Measurements from ENCODE around the gene P3R3URF.
A peak's percentile ranks its signal among the peaks of the same experiment; 100 is the strongest.

Gene P3R3URF

DNA sequence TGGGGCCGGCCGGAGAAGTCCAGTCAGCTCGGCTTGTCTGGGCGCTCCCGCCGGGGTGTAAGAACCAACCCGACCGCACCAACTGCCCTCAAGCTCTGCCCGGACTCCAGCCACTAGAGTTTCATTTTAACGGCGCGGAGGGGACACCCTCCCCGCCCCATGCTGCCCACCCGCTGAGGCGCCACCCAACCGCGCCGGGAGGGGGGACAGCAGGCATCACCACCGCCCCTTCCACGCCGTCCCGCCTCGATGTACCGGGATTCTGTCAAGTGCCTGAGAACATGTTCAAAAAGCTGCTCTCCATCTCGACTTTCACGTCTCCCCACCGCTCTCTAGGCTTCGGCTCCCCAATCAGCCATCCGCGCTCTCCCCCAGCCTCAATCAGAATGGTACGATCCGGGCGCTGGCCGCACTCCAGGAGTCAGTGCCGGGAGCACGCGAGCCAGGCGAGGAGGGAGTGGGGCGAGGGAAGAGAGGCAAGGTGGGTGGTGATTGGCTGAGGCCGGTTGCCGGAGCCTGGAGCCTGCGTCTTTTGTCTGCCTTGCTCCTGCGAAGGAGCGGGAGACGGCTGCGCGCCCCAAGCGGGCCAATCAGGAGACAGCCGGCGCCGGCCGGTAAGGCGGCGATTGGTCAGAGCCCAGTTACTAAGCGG is 43.6 kb downstream of the P3R3URF start, which contains the start of gene PIK3R3 (continued):
- TF ChIP-seq ZNF324 (tag by site-specific recombination; IDR thresholded peaks at IDR 0.05) (peak; percentile 100), SP2 (tag by site-specific recombination; IDR thresholded peaks at IDR 0.05) (peak; percentile 99), ZFHX2 (tag by site-specific recombination; conservative IDR thresholded peaks at IDR 0.05) (peak; percentile 93), FEZF1 (tag by site-specific recombination; IDR thresholded peaks at IDR 0.05) (peak; percentile 94), ZNF529 (tag by site-specific recombination; IDR thresholded peaks at IDR 0.05; ENCODE audit: insufficient replicate concordance) (no peak), BCL11B (tag by site-specific recombination; IDR thresholded peaks at IDR 0.05; ENCODE audit: low read depth) (peak; percentile 97), TRIM28 (IDR thresholded peaks at IDR 0.05; ENCODE audit: borderline replicate concordance, low read length) (peak; percentile 67; the same call in 1 of the 2 replicates), ZNF777 (tag by site-specific recombination; IDR thresholded peaks at IDR 0.05; ENCODE audit: borderline replicate concordance) (no peak), ZNF157 (tag by site-specific recombination; IDR thresholded peaks at IDR 0.05) (no peak), ZBTB8A (tag by site-specific recombination; IDR thresholded peaks at IDR 0.05) (peak; percentile 91), ZBTB1 (tag by site-specific recombination; IDR thresholded peaks at IDR 0.05) (no peak), WT1 (tag by site-specific recombination; IDR thresholded peaks at IDR 0.05) (peak; percentile 85), GLIS1 (tag by site-specific recombination; IDR thresholded peaks at IDR 0.05) (peak; percentile 100), ZNF626 (tag by site-specific recombination; IDR thresholded peaks at IDR 0.05) (no peak), ZNF184 (tag by site-specific recombination; IDR thresholded peaks at IDR 0.05) (peak; percentile 63; the same call in 1 of the 2 replicates), HOXA7 (CRISPR knock-in tag; IDR thresholded peaks at IDR 0.05; ENCODE audit: borderline replicate concordance) (no peak), MEIS1 (CRISPR knock-in tag; IDR thresholded peaks at IDR 0.05; ENCODE audit: borderline replicate concordance) (no peak), ZNF37A (tag by site-specific recombination; IDR thresholded peaks at IDR 0.05) (no peak)
- TF ChIP-seq, protein P1, sequence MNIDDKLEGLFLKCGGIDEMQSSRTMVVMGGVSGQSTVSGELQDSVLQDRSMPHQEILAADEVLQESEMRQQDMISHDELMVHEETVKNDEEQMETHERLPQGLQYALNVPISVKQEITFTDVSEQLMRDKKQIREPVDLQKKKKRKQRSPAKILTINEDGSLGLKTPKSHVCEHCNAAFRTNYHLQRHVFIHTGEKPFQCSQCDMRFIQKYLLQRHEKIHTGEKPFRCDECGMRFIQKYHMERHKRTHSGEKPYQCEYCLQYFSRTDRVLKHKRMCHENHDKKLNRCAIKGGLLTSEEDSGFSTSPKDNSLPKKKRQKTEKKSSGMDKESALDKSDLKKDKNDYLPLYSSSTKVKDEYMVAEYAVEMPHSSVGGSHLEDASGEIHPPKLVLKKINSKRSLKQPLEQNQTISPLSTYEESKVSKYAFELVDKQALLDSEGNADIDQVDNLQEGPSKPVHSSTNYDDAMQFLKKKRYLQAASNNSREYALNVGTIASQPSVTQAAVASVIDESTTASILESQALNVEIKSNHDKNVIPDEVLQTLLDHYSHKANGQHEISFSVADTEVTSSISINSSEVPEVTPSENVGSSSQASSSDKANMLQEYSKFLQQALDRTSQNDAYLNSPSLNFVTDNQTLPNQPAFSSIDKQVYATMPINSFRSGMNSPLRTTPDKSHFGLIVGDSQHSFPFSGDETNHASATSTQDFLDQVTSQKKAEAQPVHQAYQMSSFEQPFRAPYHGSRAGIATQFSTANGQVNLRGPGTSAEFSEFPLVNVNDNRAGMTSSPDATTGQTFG (tag by site-specific recombination; IDR thresholded peaks at IDR 0.05; ENCODE audit: borderline replicate concordance): peak; percentile 95
- TF ChIP-seq, protein P2, sequence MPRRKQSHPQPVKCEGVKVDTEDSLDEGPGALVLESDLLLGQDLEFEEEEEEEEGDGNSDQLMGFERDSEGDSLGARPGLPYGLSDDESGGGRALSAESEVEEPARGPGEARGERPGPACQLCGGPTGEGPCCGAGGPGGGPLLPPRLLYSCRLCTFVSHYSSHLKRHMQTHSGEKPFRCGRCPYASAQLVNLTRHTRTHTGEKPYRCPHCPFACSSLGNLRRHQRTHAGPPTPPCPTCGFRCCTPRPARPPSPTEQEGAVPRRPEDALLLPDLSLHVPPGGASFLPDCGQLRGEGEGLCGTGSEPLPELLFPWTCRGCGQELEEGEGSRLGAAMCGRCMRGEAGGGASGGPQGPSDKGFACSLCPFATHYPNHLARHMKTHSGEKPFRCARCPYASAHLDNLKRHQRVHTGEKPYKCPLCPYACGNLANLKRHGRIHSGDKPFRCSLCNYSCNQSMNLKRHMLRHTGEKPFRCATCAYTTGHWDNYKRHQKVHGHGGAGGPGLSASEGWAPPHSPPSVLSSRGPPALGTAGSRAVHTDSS (tag by site-specific recombination; IDR thresholded peaks at IDR 0.05): 0 out of 2 replicates have a peak, but pooled peaks have one; percentile 17
- TF ChIP-seq, protein P3, sequence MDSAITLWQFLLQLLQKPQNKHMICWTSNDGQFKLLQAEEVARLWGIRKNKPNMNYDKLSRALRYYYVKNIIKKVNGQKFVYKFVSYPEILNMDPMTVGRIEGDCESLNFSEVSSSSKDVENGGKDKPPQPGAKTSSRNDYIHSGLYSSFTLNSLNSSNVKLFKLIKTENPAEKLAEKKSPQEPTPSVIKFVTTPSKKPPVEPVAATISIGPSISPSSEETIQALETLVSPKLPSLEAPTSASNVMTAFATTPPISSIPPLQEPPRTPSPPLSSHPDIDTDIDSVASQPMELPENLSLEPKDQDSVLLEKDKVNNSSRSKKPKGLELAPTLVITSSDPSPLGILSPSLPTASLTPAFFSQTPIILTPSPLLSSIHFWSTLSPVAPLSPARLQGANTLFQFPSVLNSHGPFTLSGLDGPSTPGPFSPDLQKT (IDR thresholded peaks at IDR 0.05; ENCODE audit: borderline replicate concordance, low read depth, low read length): no peak
- TF ChIP-seq, protein P4, sequence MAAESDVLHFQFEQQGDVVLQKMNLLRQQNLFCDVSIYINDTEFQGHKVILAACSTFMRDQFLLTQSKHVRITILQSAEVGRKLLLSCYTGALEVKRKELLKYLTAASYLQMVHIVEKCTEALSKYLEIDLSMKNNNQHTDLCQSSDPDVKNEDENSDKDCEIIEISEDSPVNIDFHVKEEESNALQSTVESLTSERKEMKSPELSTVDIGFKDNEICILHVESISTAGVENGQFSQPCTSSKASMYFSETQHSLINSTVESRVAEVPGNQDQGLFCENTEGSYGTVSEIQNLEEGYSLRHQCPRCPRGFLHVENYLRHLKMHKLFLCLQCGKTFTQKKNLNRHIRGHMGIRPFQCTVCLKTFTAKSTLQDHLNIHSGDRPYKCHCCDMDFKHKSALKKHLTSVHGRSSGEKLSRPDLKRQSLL (tag by site-specific recombination; IDR thresholded peaks at IDR 0.05): peak; percentile 97
- TF ChIP-seq, protein P5, sequence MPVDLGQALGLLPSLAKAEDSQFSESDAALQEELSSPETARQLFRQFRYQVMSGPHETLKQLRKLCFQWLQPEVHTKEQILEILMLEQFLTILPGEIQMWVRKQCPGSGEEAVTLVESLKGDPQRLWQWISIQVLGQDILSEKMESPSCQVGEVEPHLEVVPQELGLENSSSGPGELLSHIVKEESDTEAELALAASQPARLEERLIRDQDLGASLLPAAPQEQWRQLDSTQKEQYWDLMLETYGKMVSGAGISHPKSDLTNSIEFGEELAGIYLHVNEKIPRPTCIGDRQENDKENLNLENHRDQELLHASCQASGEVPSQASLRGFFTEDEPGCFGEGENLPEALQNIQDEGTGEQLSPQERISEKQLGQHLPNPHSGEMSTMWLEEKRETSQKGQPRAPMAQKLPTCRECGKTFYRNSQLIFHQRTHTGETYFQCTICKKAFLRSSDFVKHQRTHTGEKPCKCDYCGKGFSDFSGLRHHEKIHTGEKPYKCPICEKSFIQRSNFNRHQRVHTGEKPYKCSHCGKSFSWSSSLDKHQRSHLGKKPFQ (tag by site-specific recombination; IDR thresholded peaks at IDR 0.05): 0 out of 2 replicates have a peak, but pooled peaks have one; percentile 68
- TF ChIP-seq, protein P6, sequence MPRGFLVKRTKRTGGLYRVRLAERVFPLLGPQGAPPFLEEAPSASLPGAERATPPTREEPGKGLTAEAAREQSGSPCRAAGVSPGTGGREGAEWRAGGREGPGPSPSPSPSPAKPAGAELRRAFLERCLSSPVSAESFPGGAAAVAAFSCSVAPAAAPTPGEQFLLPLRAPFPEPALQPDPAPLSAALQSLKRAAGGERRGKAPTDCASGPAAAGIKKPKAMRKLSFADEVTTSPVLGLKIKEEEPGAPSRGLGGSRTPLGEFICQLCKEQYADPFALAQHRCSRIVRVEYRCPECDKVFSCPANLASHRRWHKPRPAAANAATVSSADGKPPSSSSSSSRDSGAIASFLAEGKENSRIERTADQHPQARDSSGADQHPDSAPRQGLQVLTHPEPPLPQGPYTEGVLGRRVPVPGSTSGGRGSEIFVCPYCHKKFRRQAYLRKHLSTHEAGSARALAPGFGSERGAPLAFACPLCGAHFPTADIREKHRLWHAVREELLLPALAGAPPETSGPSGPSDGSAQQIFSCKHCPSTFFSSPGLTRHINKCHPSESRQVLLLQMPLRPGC (tag by site-specific recombination; IDR thresholded peaks at IDR 0.05): peak; percentile 97
- TF ChIP-seq, protein P7, sequence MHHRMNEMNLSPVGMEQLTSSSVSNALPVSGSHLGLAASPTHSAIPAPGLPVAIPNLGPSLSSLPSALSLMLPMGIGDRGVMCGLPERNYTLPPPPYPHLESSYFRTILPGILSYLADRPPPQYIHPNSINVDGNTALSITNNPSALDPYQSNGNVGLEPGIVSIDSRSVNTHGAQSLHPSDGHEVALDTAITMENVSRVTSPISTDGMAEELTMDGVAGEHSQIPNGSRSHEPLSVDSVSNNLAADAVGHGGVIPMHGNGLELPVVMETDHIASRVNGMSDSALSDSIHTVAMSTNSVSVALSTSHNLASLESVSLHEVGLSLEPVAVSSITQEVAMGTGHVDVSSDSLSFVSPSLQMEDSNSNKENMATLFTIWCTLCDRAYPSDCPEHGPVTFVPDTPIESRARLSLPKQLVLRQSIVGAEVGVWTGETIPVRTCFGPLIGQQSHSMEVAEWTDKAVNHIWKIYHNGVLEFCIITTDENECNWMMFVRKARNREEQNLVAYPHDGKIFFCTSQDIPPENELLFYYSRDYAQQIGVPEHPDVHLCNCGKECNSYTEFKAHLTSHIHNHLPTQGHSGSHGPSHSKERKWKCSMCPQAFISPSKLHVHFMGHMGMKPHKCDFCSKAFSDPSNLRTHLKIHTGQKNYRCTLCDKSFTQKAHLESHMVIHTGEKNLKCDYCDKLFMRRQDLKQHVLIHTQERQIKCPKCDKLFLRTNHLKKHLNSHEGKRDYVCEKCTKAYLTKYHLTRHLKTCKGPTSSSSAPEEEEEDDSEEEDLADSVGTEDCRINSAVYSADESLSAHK (tag by site-specific recombination; IDR thresholded peaks at IDR 0.05): peak; percentile 91
- TF ChIP-seq, protein P8, sequence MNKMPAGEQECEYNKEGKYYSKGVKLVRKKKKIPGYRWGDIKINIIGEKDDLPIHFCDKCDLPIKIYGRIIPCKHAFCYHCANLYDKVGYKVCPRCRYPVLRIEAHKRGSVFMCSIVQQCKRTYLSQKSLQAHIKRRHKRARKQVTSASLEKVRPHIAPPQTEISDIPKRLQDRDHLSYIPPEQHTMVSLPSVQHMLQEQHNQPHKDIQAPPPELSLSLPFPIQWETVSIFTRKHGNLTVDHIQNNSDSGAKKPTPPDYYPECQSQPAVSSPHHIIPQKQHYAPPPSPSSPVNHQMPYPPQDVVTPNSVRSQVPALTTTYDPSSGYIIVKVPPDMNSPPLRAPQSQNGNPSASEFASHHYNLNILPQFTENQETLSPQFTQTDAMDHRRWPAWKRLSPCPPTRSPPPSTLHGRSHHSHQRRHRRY (tag by site-specific recombination; IDR thresholded peaks at IDR 0.05): no peak; the same call in 1 of the 2 replicates
